HUES64 (cell line): ENCODE data around the gene NEB.

Experiments used
- H3K27ac ChIP-seq: 2 replicates; pipeline ENCODE4 v1.7.0; 2013; ENCODE audit warnings: low read depth, low read length, inconsistent platforms
- H3K27me3 ChIP-seq: 2 replicates; pipeline ENCODE4 v1.6.1; 2013; ENCODE audit warnings: mild to moderate bottlenecking, low read length; ENCODE audit not compliant: insufficient read depth
- H3K36me3 ChIP-seq: 2 replicates; pipeline ENCODE4 v1.6.1; 2013; ENCODE audit warnings: mild to moderate bottlenecking, low read length; ENCODE audit not compliant: insufficient read depth
- H3K4me1 ChIP-seq: 2 replicates; pipeline ENCODE4 v1.6.1; 2013; ENCODE audit warnings: mild to moderate bottlenecking, low read length, moderate library complexity; ENCODE audit not compliant: insufficient read depth
- H3K4me3 ChIP-seq: 2 replicates; pipeline ENCODE4 v1.5.1; 2013; ENCODE audit warnings: mild to moderate bottlenecking, low read length, moderate library complexity
- H3K9ac ChIP-seq: 2 replicates; pipeline ENCODE4 v1.6.1; 2013; ENCODE audit warnings: mild to moderate bottlenecking, low read depth, low read length
- H3K9me3 ChIP-seq: 2 replicates; pipeline ENCODE4 v1.6.1; 2013; ENCODE audit warnings: low read depth, low read length; ENCODE audit not compliant: insufficient read depth
- WGBS: fragments of 150-250, 120-280 bp; methylation state at CpG from one replicate; pipeline ENCODE4 v1.1.7; 2013; ENCODE audit warnings: missing lambda C conversion rate; 5-methylcytosine and 5-hydroxymethylcytosine counted together

The NEB gene

GRCh38 chr2:151774506-151774905 lies 40.2 kb upstream of the NEB start:
- H3K9me3 ChIP-seq: no peaks in the 10 kb centered on the region
- H3K27ac ChIP-seq: no peak overlapping the region
- H3K4me3 ChIP-seq: no peak overlapping the region
- H3K27me3 ChIP-seq: no peaks in the 10 kb centered on the region
- no peaks in the 10 kb centered on the region for H3K4me1 ChIP-seq
- H3K9ac ChIP-seq: no peak overlapping the region
- peaks cover 13% of the 10 kb centered on the region for H3K36me3 ChIP-seq
- 100% methylated on average over 1 of the region's 3 CpGs for WGBS

- Histone ChIP-seq H3K27ac (no peak overlapping the region), H3K36me3 (peaks cover 12% of the 10 kb centered on the region), H3K4me3 (no peak overlapping the region), H3K27me3 (no peaks in the 10 kb centered on the region), H3K9ac (no peak overlapping the region), H3K9me3 (no peaks in the 10 kb centered on the region), H3K4me1 (no peaks in the 10 kb centered on the region)
- WGBS: 95% methylated on average over 10 of the region's 10 CpGs
Measured at GRCh38 chr2:151771599-151772358, 37.5 kb upstream of the NEB start.

- Histone ChIP-seq H3K9ac (no peak overlapping the region), H3K27ac (no peak overlapping the region), H3K36me3 (peaks cover 4% of the 10 kb centered on the region; the same call in 1 of the 2 replicates), H3K27me3 (no peaks in the 10 kb centered on the region), H3K9me3 (no peaks in the 10 kb centered on the region), H3K4me1 (peaks cover 6% of the 10 kb centered on the region; the same call in 1 of the 2 replicates), H3K4me3 (no peak overlapping the region)
- WGBS: 81% methylated on average over 1 of the region's 2 CpGs
Measured at GRCh38 chr2:151770995-151771394, 36.7 kb upstream of the NEB start.

- WGBS: 67% methylated on average over 1 of the region's 1 CpG
- peaks cover 8% of the 10 kb centered on the region; the same call in 1 of the 2 replicates for H3K4me1 ChIP-seq
- no peaks in the 10 kb centered on the region for H3K9me3 ChIP-seq
- H3K27ac ChIP-seq: no peak overlapping the region
- H3K4me3 ChIP-seq: no peak overlapping the region
- H3K36me3 ChIP-seq: no peaks in the 10 kb centered on the region
- no peak overlapping the region for H3K9ac ChIP-seq
- no peaks in the 10 kb centered on the region for H3K27me3 ChIP-seq
Measured at GRCh38 chr2:151769606-151770005, 35.3 kb upstream of the NEB start.

- peaks cover 8% of the 10 kb centered on the region; the same call in 1 of the 2 replicates for H3K4me1 ChIP-seq
- H3K9ac ChIP-seq: no peak overlapping the region
- no peaks in the 10 kb centered on the region for H3K27me3 ChIP-seq
- WGBS: 79% methylated on average over 2 of the region's 2 CpGs
- H3K27ac ChIP-seq: no peak overlapping the region
- no peak overlapping the region for H3K4me3 ChIP-seq
- H3K9me3 ChIP-seq: no peaks in the 10 kb centered on the region
- no peaks in the 10 kb centered on the region for H3K36me3 ChIP-seq
Measured at GRCh38 chr2:151767536-151767935, 33.3 kb upstream of the NEB start.

GRCh38 chr2:151766437-151767153 lies 32.3 kb upstream of the NEB start:
- Histone ChIP-seq H3K4me3 (no peak overlapping the region), H3K36me3 (no peaks in the 10 kb centered on the region), H3K9me3 (no peaks in the 10 kb centered on the region), H3K27ac (no peak overlapping the region), H3K27me3 (no peaks in the 10 kb centered on the region), H3K4me1 (peaks cover 8% of the 10 kb centered on the region; the same call in 1 of the 2 replicates), H3K9ac (no peak overlapping the region)
- 90% methylated on average over 4 of the region's 4 CpGs for WGBS

- Histone ChIP-seq H3K9me3 (no peaks in the 10 kb centered on the region), H3K9ac (no peak overlapping the region), H3K27me3 (no peaks in the 10 kb centered on the region), H3K36me3 (no peaks in the 10 kb centered on the region), H3K4me3 (no peak overlapping the region), H3K27ac (no peak overlapping the region), H3K4me1 (peaks cover 8% of the 10 kb centered on the region; the same call in 1 of the 2 replicates)
- 88% methylated on average over 9 of the region's 10 CpGs for WGBS
Measured at GRCh38 chr2:151765760-151766410, 31.6 kb upstream of the NEB start.

- no peak overlapping the region for H3K9ac ChIP-seq
- H3K4me1 ChIP-seq: peaks cover 8% of the 10 kb centered on the region; the same call in 1 of the 2 replicates
- no peak overlapping the region for H3K27ac ChIP-seq
- no peaks in the 10 kb centered on the region for H3K9me3 ChIP-seq
- no peaks in the 10 kb centered on the region for H3K36me3 ChIP-seq
- 64% methylated on average over 3 of the region's 3 CpGs for WGBS
- no peak overlapping the region for H3K4me3 ChIP-seq
- H3K27me3 ChIP-seq: no peaks in the 10 kb centered on the region
Measured at GRCh38 chr2:151762694-151763093, 28.4 kb upstream of the NEB start.

- H3K4me3 ChIP-seq: no peak overlapping the region
- H3K36me3 ChIP-seq: no peaks in the 10 kb centered on the region
- no peaks in the 10 kb centered on the region for H3K9me3 ChIP-seq
- H3K27me3 ChIP-seq: no peaks in the 10 kb centered on the region
- peaks cover 8% of the 10 kb centered on the region for H3K4me1 ChIP-seq
- H3K9ac ChIP-seq: no peak overlapping the region
- no peak overlapping the region for H3K27ac ChIP-seq
Measured at GRCh38 chr2:151761687-151762086, 27.4 kb upstream of the NEB start.

GRCh38 chr2:151761193-151761592 lies 26.9 kb upstream of the NEB start:
- peaks cover 4% of the 10 kb centered on the region for H3K4me1 ChIP-seq
- no peaks in the 10 kb centered on the region for H3K36me3 ChIP-seq
- no peaks in the 10 kb centered on the region for H3K9me3 ChIP-seq
- no peaks in the 10 kb centered on the region for H3K27me3 ChIP-seq
- H3K4me3 ChIP-seq: no peak overlapping the region
- WGBS: 91% methylated on average over 3 of the region's 3 CpGs
- H3K27ac ChIP-seq: no peak overlapping the region
- H3K9ac ChIP-seq: no peak overlapping the region

- Histone ChIP-seq H3K36me3 (no peaks in the 10 kb centered on the region), H3K27me3 (no peaks in the 10 kb centered on the region), H3K4me3 (no peak overlapping the region), H3K9me3 (no peaks in the 10 kb centered on the region), H3K9ac (no peak overlapping the region), H3K27ac (no peak overlapping the region), H3K4me1 (no peaks in the 10 kb centered on the region; the same call in none of the 2 replicates)
- WGBS: 89% methylated on average over 11 of the region's 11 CpGs
Measured at GRCh38 chr2:151760139-151760650, 25.9 kb upstream of the NEB start.
